HG02623 (cell line): ENCODE measurements around the gene TMEM98.
"Not testable (repeated sequence)": the region's sequence is repeated elsewhere in the genome, so short reads cannot be mapped to it uniquely, and the experiment has no call there.

ENCODE experiments used
- ATAC-seq: cut with Tn5 transposase; IDR thresholded peaks from one replicate; pipeline ENCODE4 v1.9.1; 2021; ENCODE audit warnings: moderate library complexity; ENCODE audit not compliant: unreplicated experiment

TMEM98 gene

GRCh38 chr17:32971171-32971570 lies 43.2 kb downstream of the TMEM98 start:
- no peak for ATAC-seq

GRCh38 chr17:32976131-32976530 lies 48.2 kb downstream of the TMEM98 start:
- ATAC-seq = no peak

- ATAC-seq = no peak
Measured at GRCh38 chr17:32976605-32977004, 48.7 kb downstream of the TMEM98 start.

- ATAC-seq = no peak
Measured at GRCh38 chr17:32980230-32980629, 52.3 kb downstream of the TMEM98 start.

- not testable (repeated sequence) for ATAC-seq
Measured at GRCh38 chr17:32981611-32982010, 53.7 kb downstream of the TMEM98 start.

- ATAC-seq = no peak
Measured at GRCh38 chr17:32985050-32985756, 57.2 kb downstream of the TMEM98 start.

- ATAC-seq = not testable (repeated sequence)
Measured at GRCh38 chr17:32987453-32987805, 59.5 kb downstream of the TMEM98 start.

GRCh38 chr17:32987868-32988267 lies 59.9 kb downstream of the TMEM98 start:
- not testable (repeated sequence) for ATAC-seq

GRCh38 chr17:32988481-32989101 lies 60.6 kb downstream of the TMEM98 start:
- ATAC-seq = no peak

GRCh38 chr17:32992321-32993033 lies 64.5 kb downstream of the TMEM98 start:
- ATAC-seq = no peak

GRCh38 chr17:32993977-32994376 lies 66.0 kb downstream of the TMEM98 start:
- no peak for ATAC-seq
